Esophagus muscularis mucosa (tissue), 4 donors: ENCODE results near the gene HSD17B1. TPM values are rescaled to one million over a fixed set of nuclear protein-coding genes. Genes with fewer than 3 reads are reported as not detected.
"Not testable (repeated sequence)": the region's sequence is repeated elsewhere in the genome, so short reads cannot be mapped to it uniquely, and the experiment has no call there.

Source experiments
- DNase-seq: peaks from one replicate; pipeline ENCODE4 v3.0.0-alpha.2; 2017; ENCODE audit errors: extremely low spot score
- H3K27ac ChIP-seq, 4 donors: fragments of 200-600 bp; sonication (generic); replicated peaks in 1 of 4; 1 replicate in 3 of 4; 2 replicates in 1 of 4; pipeline ENCODE4 v1.5.1; 2016 to 2019; ENCODE audit warnings: mild to moderate bottlenecking in 1 of 4
- H3K27me3 ChIP-seq, 4 donors: fragments of 200-600 bp; sonication (generic); one replicate each; pipeline versions ENCODE4 v1.5.1 to v1.6.0; 2016 to 2019
- H3K36me3 ChIP-seq, 4 donors: fragments of 200-600 bp; sonication (generic); one replicate each; pipeline ENCODE4 v1.5.1; 2016 to 2019
- H3K4me1 ChIP-seq, 4 donors: fragments of 200-600 bp; sonication (generic); one replicate each; pipeline ENCODE4 v1.5.1; 2016 to 2019
- H3K4me3 ChIP-seq, 4 donors: fragments of 200-600 bp; sonication (generic); 1 replicate in 2 of 4; 2 replicates in 2 of 4; pipeline ENCODE4 v1.5.1; 2016 to 2019; ENCODE audit warnings: mild to moderate bottlenecking in 4 of 4, moderate library complexity in 1 of 4
- H3K9me3 ChIP-seq, 4 donors: fragments of 200-600 bp; sonication (generic); 1 replicate in 3 of 4; 2 replicates in 1 of 4; pipeline ENCODE4 v1.5.1; 2016 to 2019
- CTCF ChIP-seq, 3 experiments: fragments of 200-600 bp in 2 of 3; fragments of 450-650 bp in 1 of 3; sonication (generic) in 2 of 3; IDR thresholded peaks; one replicate each; pipeline ENCODE4 v1.5.1; 2017 to 2019; ENCODE audit warnings: antibody characterized with exemption in 3 of 3, mild to moderate bottlenecking in 2 of 3, moderate library complexity in 1 of 3
- EP300 ChIP-seq: sonication (generic); formaldehyde crosslinking; IDR thresholded peaks from one replicate; pipeline ENCODE4 v1.6.1; 2017; ENCODE audit warnings: antibody characterized with exemption
- POLR2A ChIP-seq: fragments of 450-650 bp; IDR thresholded peaks from one replicate; pipeline ENCODE4 v1.6.1; 2017; ENCODE audit warnings: antibody characterized with exemption, moderate library complexity, mild to moderate bottlenecking, low read depth
- POLR2AphosphoS5 ChIP-seq, 2 donors: sonication (generic); formaldehyde crosslinking; IDR thresholded peaks; one replicate each; pipeline ENCODE4 v1.6.1; 2017; ENCODE audit warnings: antibody characterized with exemption in 2 of 2
- WGBS: methylation state at CpG from one replicate; pipeline ENCODE4 v1.1.5; 2018; 5-methylcytosine and 5-hydroxymethylcytosine counted together
- intact Hi-C: fragments of 100-400 bp; cut with DNase I; formaldehyde crosslinking; loops from one replicate; pipeline ENCODE4 v1.15.1; 2023
- total RNA-seq, 4 donors: library from RNA; depleted of rRNA; stranded (reverse); fragments of >200 nt; gene quantifications; one replicate each; pipeline versions ENCODE4 v1.1.0 to v1.2.1, GENCODE V29; 2016

HSD17B1 gene
- total RNA-seq: 1 to 10 TPM in 1 of 4 donors, under 1 TPM in 3; 0.13 to 2.5 (median 0.62) TPM

- intact Hi-C loops, H3K9me3 ChIP-seq, H3K27me3 ChIP-seq, DNase-seq: not testable (repeated sequence)
- Histone ChIP-seq H3K36me3 (peaks cover 0 to 15% (median 9%) of the 10 kb centered on the region in 4 donors), H3K27ac (peak within 1 kb of the TSS in 3 of 4 donors; percentile 83 to 91 (median 90)), H3K4me3 (peak within 1 kb of the TSS; percentile 77 to 90 (median 88)), H3K4me1 (peaks cover 27 to 56% (median 44%) of the 10 kb centered on the region in 4 donors)
- WGBS: 85% methylated on average over 4 of the region's 15 CpGs
Observed at GRCh38 chr17:42552736-42553135, at the start of gene HSD17B1. Gene HSD17B1 (plus strand): TSS chr17:42552923. CDS start chr17:42552934, 11 bp downstream.

- 96% methylated on average over 1 of the region's 1 CpG for WGBS
- Histone ChIP-seq H3K36me3 (peaks cover 36 to 99% (median 89%) of the 10 kb centered on the region in 4 donors), H3K4me3 (no peak overlapping the region), H3K4me1 (peaks cover 0 to 16% (median 2%) of the 10 kb centered on the region in 4 donors), H3K27me3 (no peaks in the 10 kb centered on the region), H3K9me3 (no peaks in the 10 kb centered on the region), H3K27ac (no peak overlapping the region)
- no peak for DNase-seq
- TF ChIP-seq POLR2AphosphoS5 (IDR thresholded peaks at IDR 0.05): no peak
- TF ChIP-seq POLR2A: no peak
- TF ChIP-seq EP300: no peak
- TF ChIP-seq CTCF (IDR thresholded peaks at IDR 0.05): no peak
- intact Hi-C loops: no loop called here
Observed at GRCh38 chr17:42502926-42503325, 49.8 kb upstream of the HSD17B1 start.

- peaks cover 7 to 22% (median 9%) of the 10 kb centered on the region in 4 donors for H3K4me1 ChIP-seq
- no peaks in the 10 kb centered on the region for H3K27me3 ChIP-seq
- H3K27ac ChIP-seq: no peak overlapping the region
- H3K4me3 ChIP-seq: no peak overlapping the region
- DNase-seq: no peak
- peaks cover 22 to 87% (median 73%) of the 10 kb centered on the region in 4 donors for H3K36me3 ChIP-seq
- intact Hi-C loops: loop anchor here (5.0 kb wide), 1 partner anchor 40 kb away; no protein-coding TSS in a partner anchor
- H3K9me3 ChIP-seq: no peaks in the 10 kb centered on the region
- TF ChIP-seq EP300 (no peak), POLR2AphosphoS5 (IDR thresholded peaks at IDR 0.05) (no peak), POLR2A (no peak), CTCF (IDR thresholded peaks at IDR 0.05) (no peak)
- 93% methylated on average over 4 of the region's 4 CpGs for WGBS
Observed at GRCh38 chr17:42507671-42508070, 45.1 kb upstream of the HSD17B1 start.

- H3K36me3 ChIP-seq: peaks cover 18 to 79% (median 66%) of the 10 kb centered on the region in 4 donors
- intact Hi-C loops: loop anchor here (5.0 kb wide), 1 partner anchor 41 kb away; no protein-coding TSS in a partner anchor
- TF ChIP-seq CTCF (IDR thresholded peaks at IDR 0.05) (no peak), EP300 (no peak), POLR2A (no peak), POLR2AphosphoS5 (IDR thresholded peaks at IDR 0.05) (no peak)
- H3K9me3 ChIP-seq: no peaks in the 10 kb centered on the region
- H3K4me3 ChIP-seq: no peak overlapping the region
- peaks cover 16 to 30% (median 18%) of the 10 kb centered on the region in 4 donors for H3K4me1 ChIP-seq
- DNase-seq: no peak
- no peaks in the 10 kb centered on the region for H3K27me3 ChIP-seq
- WGBS: 76% methylated on average over 12 of the region's 12 CpGs
- no peak overlapping the region for H3K27ac ChIP-seq
Observed at GRCh38 chr17:42508426-42509165, 44.1 kb upstream of the HSD17B1 start.

- Histone ChIP-seq H3K36me3 (peaks cover 25 to 79% (median 66%) of the 10 kb centered on the region in 4 donors), H3K4me1 (peaks cover 16 to 38% (median 22%) of the 10 kb centered on the region in 4 donors), H3K27ac (no peak overlapping the region), H3K4me3 (no peak overlapping the region), H3K9me3 (no peaks in the 10 kb centered on the region), H3K27me3 (no peaks in the 10 kb centered on the region)
- WGBS: 87% methylated on average over 5 of the region's 5 CpGs
- DNase-seq: no peak
- intact Hi-C loops: loop anchor here (5.0 kb wide), 1 partner anchor 42 kb away; no protein-coding TSS in a partner anchor
- TF ChIP-seq POLR2A (no peak), POLR2AphosphoS5 (IDR thresholded peaks at IDR 0.05) (no peak), EP300 (no peak), CTCF (IDR thresholded peaks at IDR 0.05) (no peak)
Observed at GRCh38 chr17:42509409-42509808, 43.3 kb upstream of the HSD17B1 start.
